ENCODE measurements around the gene PDF.
"Not testable (repeated sequence)": the region's sequence is repeated elsewhere in the genome, so short reads cannot be mapped to it uniquely, and the experiment has no call there.

The PDF gene

DNA sequence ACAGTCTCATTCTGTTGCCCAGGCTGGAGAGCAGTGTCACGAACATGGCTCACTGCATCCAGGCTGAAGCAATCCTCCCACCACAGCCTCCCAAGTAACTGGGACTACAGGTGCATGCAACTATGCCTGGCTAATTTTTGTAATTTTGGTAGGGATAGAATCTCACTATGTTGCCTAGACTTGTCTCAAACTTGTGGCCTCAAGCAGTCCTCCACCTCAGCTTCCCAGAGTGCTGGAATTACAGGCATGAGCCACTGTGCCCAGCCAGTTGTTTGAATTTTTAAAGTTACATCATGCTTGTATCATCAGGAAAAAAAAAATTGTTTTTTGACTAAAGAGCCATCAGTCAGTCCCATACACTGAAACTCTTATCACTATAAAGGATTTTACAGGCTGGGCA lies 36.3 kb downstream of the PDF start:
- H3K27me3 Mint-ChIP-seq (ENCODE audit: low read depth) = no peaks in the 10 kb centered on the region
- no peak overlapping the region for H3K4me3 Mint-ChIP-seq
- no peaks in the 10 kb centered on the region for H3K9me3 Mint-ChIP-seq
- no peaks in the 10 kb centered on the region for H3K4me1 Mint-ChIP-seq
- H3K36me3 Mint-ChIP-seq (ENCODE audit: low read depth) = peaks cover 12% of the 10 kb centered on the region
- TF ChIP-seq, protein P1, sequence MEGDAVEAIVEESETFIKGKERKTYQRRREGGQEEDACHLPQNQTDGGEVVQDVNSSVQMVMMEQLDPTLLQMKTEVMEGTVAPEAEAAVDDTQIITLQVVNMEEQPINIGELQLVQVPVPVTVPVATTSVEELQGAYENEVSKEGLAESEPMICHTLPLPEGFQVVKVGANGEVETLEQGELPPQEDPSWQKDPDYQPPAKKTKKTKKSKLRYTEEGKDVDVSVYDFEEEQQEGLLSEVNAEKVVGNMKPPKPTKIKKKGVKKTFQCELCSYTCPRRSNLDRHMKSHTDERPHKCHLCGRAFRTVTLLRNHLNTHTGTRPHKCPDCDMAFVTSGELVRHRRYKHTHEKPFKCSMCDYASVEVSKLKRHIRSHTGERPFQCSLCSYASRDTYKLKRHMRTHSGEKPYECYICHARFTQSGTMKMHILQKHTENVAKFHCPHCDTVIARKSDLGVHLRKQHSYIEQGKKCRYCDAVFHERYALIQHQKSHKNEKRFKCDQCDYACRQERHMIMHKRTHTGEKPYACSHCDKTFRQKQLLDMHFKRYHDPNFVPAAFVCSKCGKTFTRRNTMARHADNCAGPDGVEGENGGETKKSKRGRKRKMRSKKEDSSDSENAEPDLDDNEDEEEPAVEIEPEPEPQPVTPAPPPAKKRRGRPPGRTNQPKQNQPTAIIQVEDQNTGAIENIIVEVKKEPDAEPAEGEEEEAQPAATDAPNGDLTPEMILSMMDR (IDR thresholded peaks at IDR 0.05; ENCODE audit: unreplicated experiment in 3 of 3) = no peak
- H3K27ac Mint-ChIP-seq = no peak overlapping the region

DNA sequence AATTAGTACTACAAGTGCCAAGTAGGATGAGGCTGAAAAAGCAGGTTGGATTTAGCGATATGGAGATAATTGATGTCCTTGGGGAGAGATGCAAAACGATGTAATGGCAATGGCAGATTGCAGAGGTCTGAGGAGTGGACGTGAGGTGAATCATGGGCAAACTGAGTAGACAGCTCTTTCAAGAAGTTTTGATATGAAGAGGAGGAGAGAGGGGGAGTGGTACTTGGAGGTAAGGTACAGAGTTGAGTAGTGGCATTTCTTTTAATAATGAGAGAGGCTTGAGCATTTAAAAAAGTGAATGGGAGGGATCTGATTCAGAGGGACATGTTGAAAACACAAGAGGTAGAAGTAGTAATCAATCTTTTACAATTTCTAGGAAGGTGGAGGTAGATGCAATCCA lies 37.0 kb downstream of the PDF start:
- TF ChIP-seq, protein P1 (IDR thresholded peaks at IDR 0.05; ENCODE audit: unreplicated experiment in 3 of 3) = no peak
- H3K36me3 Mint-ChIP-seq (ENCODE audit: low read depth) = peaks cover 9% of the 10 kb centered on the region
- H3K27me3 Mint-ChIP-seq (ENCODE audit: low read depth) = no peaks in the 10 kb centered on the region

DNA sequence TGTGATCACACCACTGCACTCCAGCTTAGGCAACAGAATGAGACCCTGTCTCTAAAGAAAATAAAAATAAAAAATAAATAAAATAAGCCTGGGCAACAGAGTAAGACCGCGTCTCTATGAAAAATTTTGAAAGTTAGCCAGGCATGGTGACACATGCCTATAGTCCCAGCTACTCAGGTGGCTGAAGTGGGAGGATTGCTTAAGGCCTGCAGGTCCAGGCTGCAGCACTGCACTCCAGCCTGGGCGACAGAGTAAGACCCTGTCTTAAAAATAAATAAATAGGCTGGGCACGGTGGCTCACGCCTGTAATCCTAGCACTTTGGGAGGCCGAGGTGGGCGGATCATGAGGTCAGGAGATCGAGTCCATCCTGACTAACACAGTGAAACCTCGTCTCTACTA lies 38.7 kb downstream of the PDF start:
- H3K9me3 Mint-ChIP-seq; H3K4me1 Mint-ChIP-seq; H3K27me3 Mint-ChIP-seq (ENCODE audit: low read depth); H3K4me3 Mint-ChIP-seq; H3K27ac Mint-ChIP-seq; H3K36me3 Mint-ChIP-seq (ENCODE audit: low read depth): not testable (repeated sequence)

More for the DNA sequence above, 37.0 kb downstream of the PDF start:
- Mint-ChIP-seq H3K4me1 (no peaks in the 10 kb centered on the region), H3K4me3 (no peak overlapping the region), H3K9me3 (no peaks in the 10 kb centered on the region), H3K27ac (no peak overlapping the region)

DNA sequence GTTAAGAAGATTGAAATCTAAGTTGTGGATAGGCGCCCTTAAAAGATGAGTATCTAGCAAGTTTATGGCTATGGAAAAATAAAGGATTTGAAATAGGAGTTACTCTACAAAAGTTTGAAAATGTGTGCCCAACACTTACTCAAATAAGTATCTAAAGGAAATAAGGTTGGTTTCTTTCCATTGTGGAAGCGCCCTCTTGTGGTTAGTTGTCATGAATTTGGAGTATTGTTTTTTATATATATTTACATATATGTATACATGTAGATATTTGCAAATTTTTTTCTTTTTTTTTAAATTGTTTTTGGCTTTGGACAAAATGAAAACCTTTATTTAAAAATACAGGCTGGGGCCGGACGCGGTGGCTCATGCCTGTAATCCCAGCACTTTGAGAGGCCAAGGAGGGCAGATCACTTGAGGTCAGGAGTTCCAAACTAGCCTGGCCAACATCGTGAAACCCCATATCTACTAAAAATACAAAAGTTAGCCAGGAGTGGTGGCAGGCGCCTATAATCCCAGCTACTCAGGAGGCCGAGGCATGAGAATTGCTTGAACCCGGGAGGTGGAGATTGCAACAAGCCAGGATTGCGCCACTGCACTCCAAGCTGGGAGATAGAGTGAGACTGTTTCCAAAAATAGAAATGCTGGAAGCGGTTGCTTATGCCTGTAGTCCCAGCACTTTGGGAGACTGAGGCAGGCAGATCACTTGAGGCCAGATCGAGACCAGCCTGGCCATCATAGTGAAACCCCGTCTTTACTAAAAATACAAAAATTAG lies 43.3 kb downstream of the PDF start:
- Mint-ChIP-seq H3K9me3 (no peaks in the 10 kb centered on the region), H3K4me1 (no peaks in the 10 kb centered on the region), H3K27me3 (ENCODE audit: low read depth) (no peaks in the 10 kb centered on the region), H3K4me3 (no peak overlapping the region), H3K36me3 (ENCODE audit: low read depth) (peaks cover 7% of the 10 kb centered on the region), H3K27ac (peak overlapping the region in 1 of 3 experiments; percentile 64)
- TF ChIP-seq, protein P1 (IDR thresholded peaks at IDR 0.05; ENCODE audit: unreplicated experiment in 3 of 3) = peak; percentile 65 to 82 (median 69)

DNA sequence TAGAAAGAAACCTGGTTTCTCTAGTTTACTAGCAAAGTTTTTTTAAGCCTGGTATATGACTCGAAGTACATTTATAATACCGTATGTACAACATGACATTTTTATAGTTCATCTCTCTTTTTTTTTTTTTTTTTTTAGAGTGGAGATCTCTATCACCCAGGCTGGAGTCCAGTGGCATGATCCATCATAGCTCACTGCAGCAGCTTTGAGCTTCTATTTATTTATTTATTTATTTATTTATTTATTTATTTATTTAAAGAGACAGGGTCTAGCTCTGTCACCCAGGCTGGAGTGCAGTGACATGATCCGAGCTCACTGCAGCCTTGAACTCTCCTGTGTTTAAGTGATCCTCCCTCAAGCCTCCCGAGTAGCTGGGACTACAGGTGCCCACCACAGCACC lies 45.1 kb downstream of the PDF start:
- H3K27me3 Mint-ChIP-seq (ENCODE audit: low read depth) = no peaks in the 10 kb centered on the region
- H3K9me3 Mint-ChIP-seq = no peaks in the 10 kb centered on the region
- no peak overlapping the region for H3K4me3 Mint-ChIP-seq
- no peak overlapping the region for H3K27ac Mint-ChIP-seq
- H3K36me3 Mint-ChIP-seq (ENCODE audit: low read depth) = peaks cover 15% of the 10 kb centered on the region
- no peaks in the 10 kb centered on the region for H3K4me1 Mint-ChIP-seq
- TF ChIP-seq, protein P1 (IDR thresholded peaks at IDR 0.05; ENCODE audit: unreplicated experiment in 3 of 3) = no peak

DNA sequence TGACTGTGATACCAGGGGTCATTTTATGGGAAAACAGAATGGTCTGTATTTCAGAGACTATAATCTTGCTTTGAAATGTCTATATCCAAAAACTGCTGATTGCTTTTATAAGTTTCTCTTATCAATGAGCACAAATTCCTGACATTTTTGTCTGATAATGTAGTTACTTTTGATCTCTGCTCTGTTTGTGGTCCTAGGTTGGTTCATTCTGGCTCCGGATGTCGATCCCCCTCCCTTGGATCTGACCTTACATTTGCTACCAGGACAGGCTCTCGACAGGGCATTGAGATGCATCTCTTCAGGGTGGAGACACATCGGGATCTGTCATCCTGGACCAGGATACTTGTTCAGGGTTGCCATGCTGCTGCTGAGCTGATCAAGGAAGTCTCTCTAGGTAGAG lies 46.5 kb downstream of the PDF start:
- Mint-ChIP-seq H3K36me3 (ENCODE audit: low read depth) (peaks cover 19% of the 10 kb centered on the region), H3K9me3 (no peaks in the 10 kb centered on the region)
- TF ChIP-seq, protein P1 (IDR thresholded peaks at IDR 0.05; ENCODE audit: unreplicated experiment in 3 of 3) = no peak

More for the DNA sequence above, 46.5 kb downstream of the PDF start:
- Mint-ChIP-seq H3K4me1 (peaks cover 4% of the 10 kb centered on the region), H3K27me3 (ENCODE audit: low read depth) (no peaks in the 10 kb centered on the region), H3K27ac (no peak overlapping the region), H3K4me3 (no peak overlapping the region)
